ENCODE measurements around the gene SHOC1. TPM values are rescaled to one million over a fixed set of nuclear protein-coding genes. Genes with fewer than 3 reads are reported as not detected.

The SHOC1 gene
- total and polyA plus RNA-seq, 2 donors (not counting 1 experiment from before 2014, with no cell fraction given): not detected

- Histone ChIP-seq H3K27ac (ENCODE audit: low read length in 2 of 2) (no peak overlapping the region), H3K9ac (ENCODE audit: low read length) (no peak overlapping the region), H3K79me2 (ENCODE audit: control insufficient read depth, insufficient read depth, low read length) (no peaks in the 10 kb centered on the region), H3K36me3 (replicated peaks in 1 of 2; ENCODE audit: control extremely low read depth in 1 of 2, control insufficient read depth in 1 of 2, extremely low read depth in 1 of 2, insufficient read depth in 2 of 2, low read length in 1 of 2) (no peaks in the 10 kb centered on the region), H3K4me3 (ENCODE audit: control extremely low read depth in 1 of 5, extremely low read depth in 1 of 5, insufficient read depth in 1 of 5, low read depth in 2 of 5, low read length in 4 of 5) (no peak overlapping the region), H3K27me3 (replicated peaks in 1 of 4; ENCODE audit: control extremely low read depth in 1 of 4, control insufficient read depth in 3 of 4, insufficient read depth in 4 of 4, low read length in 3 of 4) (no peaks in the 10 kb centered on the region), H3K9me3 (ENCODE audit: control extremely low read depth in 1 of 3, control insufficient read depth in 2 of 3, insufficient read depth in 1 of 3, low read length in 2 of 3) (no peaks in the 10 kb centered on the region), H4K20me1 (ENCODE audit: control insufficient read depth, insufficient read depth, low read length, poor library complexity, severe bottlenecking) (no peaks in the 10 kb centered on the region), H2AFZ (ENCODE audit: insufficient read depth, low read depth, low read length, poor library complexity, severe bottlenecking) (no peak overlapping the region), H3K4me1 (ENCODE audit: control insufficient read depth in 2 of 2, insufficient read depth in 2 of 2, low read length in 2 of 2) (no peaks in the 10 kb centered on the region), H3K4me2 (replicated peaks; ENCODE audit: low read depth, low read length, poor library complexity, severe bottlenecking) (no peak overlapping the region)
- DNase-seq (no peak), ATAC-seq (ENCODE audit: low read depth) (no peak)
- no peaks in the 10 kb centered on the region for H3K9me3 Mint-ChIP-seq (ENCODE audit: insufficient read depth)
- intact Hi-C loops (cut with micrococcal nuclease): no loop called here
- H3K27me3 Mint-ChIP-seq: no peaks in the 10 kb centered on the region
- no peak overlapping the region for H3K27ac Mint-ChIP-seq
- ChIA-PET CTCF (interaction anchor here (0.7 kb wide), 1 partner anchor 42 kb away, joined by 3 read pairs; no protein-coding TSS in a partner anchor), POLR2A (no interaction called here)
- WGBS (ENCODE audit: insufficient coverage): 100% methylated on average over 1 of the region's 2 CpGs
- no peak overlapping the region for H3K4me3 Mint-ChIP-seq
- TF ChIP-seq EZH2 (IDR thresholded peaks at IDR 0.05; ENCODE audit: borderline replicate concordance, insufficient read depth, low read depth, low read length, poor library complexity, severe bottlenecking) (no peak), CTCF (IDR thresholded peaks at IDR 0.05) (no peak)
- peaks cover 6% of the 10 kb centered on the region for H3K4me1 Mint-ChIP-seq
Measured at GRCh38 chr9:111804636-111805035, 9.9 kb upstream of the SHOC1 start.

GRCh38 chr9:111803924-111804323, 9.2 kb upstream of the SHOC1 start:
- Mint-ChIP-seq H3K27ac (no peak overlapping the region), H3K4me3 (no peak overlapping the region), H3K4me1 (peaks cover 6% of the 10 kb centered on the region), H3K9me3 (ENCODE audit: insufficient read depth) (no peaks in the 10 kb centered on the region), H3K27me3 (no peaks in the 10 kb centered on the region)
- Histone ChIP-seq H3K9ac (ENCODE audit: low read length) (no peak overlapping the region), H3K79me2 (ENCODE audit: control insufficient read depth, insufficient read depth, low read length) (no peaks in the 10 kb centered on the region), H4K20me1 (ENCODE audit: control insufficient read depth, insufficient read depth, low read length, poor library complexity, severe bottlenecking) (no peaks in the 10 kb centered on the region), H3K27ac (ENCODE audit: low read length in 2 of 2) (no peak overlapping the region), H3K4me1 (ENCODE audit: control insufficient read depth in 2 of 2, insufficient read depth in 2 of 2, low read length in 2 of 2) (no peaks in the 10 kb centered on the region), H3K9me3 (ENCODE audit: control extremely low read depth in 1 of 3, control insufficient read depth in 2 of 3, insufficient read depth in 1 of 3, low read length in 2 of 3) (no peaks in the 10 kb centered on the region), H3K4me3 (ENCODE audit: control extremely low read depth in 1 of 5, extremely low read depth in 1 of 5, insufficient read depth in 1 of 5, low read depth in 2 of 5, low read length in 4 of 5) (no peak overlapping the region), H3K4me2 (replicated peaks; ENCODE audit: low read depth, low read length, poor library complexity, severe bottlenecking) (no peak overlapping the region), H3K36me3 (replicated peaks in 1 of 2; ENCODE audit: control extremely low read depth in 1 of 2, control insufficient read depth in 1 of 2, extremely low read depth in 1 of 2, insufficient read depth in 2 of 2, low read length in 1 of 2) (no peaks in the 10 kb centered on the region), H2AFZ (ENCODE audit: insufficient read depth, low read depth, low read length, poor library complexity, severe bottlenecking) (no peak overlapping the region), H3K27me3 (replicated peaks in 1 of 4; ENCODE audit: control extremely low read depth in 1 of 4, control insufficient read depth in 3 of 4, insufficient read depth in 4 of 4, low read length in 3 of 4) (no peaks in the 10 kb centered on the region)
- DNase-seq: no peak
- WGBS (ENCODE audit: insufficient coverage): no CpG with 5 or more reads among the region's 3 CpGs
- POLR2A ChIA-PET: no interaction called here
- ATAC-seq (ENCODE audit: low read depth): no peak
- CTCF ChIA-PET: no interaction called here
- intact Hi-C loops (cut with micrococcal nuclease): no loop called here
- TF ChIP-seq EZH2 (IDR thresholded peaks at IDR 0.05; ENCODE audit: borderline replicate concordance, insufficient read depth, low read depth, low read length, poor library complexity, severe bottlenecking): no peak
- no peak for TF ChIP-seq CTCF (IDR thresholded peaks at IDR 0.05)

Measured in B cell (primary cell).